Stimulated activated CD8-positive, alpha-beta memory T cell treated with anti-CD3 and anti-CD28 coated beads, Interleukin-15, amount 100 ng/mL, for 1 hour (primary cell): ENCODE data around the gene BARHL2.

Experiments used
- DNase-seq: peaks from one replicate; pipeline ENCODE4 v3.0.0-alpha.2; 2020; ENCODE audit warnings: low read depth

BARHL2 gene

DNA sequence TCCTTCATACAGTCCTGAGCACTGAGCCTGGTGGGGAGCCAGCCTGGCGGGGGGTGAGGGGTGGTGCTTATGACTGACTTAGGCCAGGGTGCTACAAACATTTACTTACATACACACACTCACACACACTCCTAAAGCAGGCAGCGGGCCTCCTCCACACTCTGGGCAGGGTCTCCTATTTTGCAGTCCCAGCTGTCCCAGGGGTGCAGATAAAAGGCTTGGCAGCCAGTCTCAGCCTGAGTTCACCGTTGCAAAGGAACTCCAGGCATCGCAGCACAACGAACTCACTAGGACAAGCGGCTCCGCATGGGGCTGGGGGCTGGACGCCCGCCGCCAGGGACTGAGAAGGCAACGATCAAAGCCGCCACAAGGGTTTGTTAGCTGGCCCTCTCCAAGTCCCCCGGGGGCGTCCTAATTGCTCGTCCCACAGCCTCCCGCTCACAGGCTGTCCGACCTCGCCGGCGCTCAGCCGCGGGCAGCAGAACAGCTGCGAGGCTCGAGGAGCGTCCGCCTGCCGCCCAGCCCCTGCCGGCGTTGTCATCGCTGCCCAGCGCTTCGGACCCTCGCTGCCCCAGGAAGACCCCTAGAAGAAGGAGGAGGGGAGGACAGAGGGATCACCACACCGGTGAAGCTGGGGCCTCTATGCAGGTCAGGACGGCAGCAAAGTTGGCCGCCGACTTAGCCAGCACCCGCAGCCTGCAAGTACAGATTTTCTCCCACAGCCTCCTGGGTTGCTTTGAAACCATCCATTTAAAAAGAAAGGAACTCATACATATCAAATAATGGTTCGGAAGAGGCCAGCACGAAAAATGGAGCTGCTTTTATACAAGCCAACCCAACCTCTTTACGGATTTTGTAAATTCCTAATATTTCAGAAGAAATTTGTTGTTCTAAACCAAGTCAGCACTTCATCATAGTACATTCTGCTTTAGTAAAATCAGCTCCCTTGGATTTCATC is 6.2 kb downstream of the BARHL2 start:
- DNase-seq = no peak

DNA sequence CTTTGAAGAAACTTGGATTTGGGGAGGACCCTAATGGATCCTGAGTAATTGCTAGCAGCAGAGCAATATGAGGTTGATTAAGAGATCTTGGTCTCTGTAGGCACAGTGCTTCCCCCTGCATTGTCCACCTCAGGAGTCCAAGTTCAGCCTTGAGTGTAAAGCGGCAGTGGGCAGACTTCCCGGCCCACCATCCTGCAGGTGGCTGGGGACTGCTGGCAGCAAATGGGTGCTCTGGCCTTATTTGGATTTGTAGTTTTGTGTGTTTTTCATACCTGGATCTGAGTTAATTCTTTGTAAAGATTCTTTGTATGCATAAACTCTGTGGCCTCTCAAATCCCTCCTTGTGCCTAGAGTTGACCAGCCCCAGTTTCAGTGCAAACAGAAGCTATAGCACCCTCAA is 7.6 kb downstream of the BARHL2 start:
- no peak for DNase-seq

DNA sequence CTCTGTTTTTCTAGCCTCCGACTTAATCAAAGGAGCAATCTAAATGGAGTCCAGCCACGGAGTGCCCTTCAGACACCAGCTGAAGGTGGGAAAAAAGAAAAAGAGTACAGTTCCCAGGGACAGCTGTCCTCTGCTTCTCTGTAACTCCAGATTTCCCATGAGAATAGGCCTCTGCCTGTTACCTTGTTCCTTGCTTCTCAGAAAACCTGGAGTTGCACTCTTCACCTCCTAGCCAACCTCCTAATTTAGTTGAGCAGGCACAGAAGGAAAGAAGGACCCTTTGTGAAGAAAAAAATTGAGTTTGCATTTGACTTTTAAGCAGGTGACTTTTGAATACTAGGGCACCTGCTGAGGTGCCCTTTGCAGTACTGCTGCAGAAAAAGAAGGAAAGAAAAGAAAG is 8.3 kb downstream of the BARHL2 start:
- DNase-seq = no peak

DNA sequence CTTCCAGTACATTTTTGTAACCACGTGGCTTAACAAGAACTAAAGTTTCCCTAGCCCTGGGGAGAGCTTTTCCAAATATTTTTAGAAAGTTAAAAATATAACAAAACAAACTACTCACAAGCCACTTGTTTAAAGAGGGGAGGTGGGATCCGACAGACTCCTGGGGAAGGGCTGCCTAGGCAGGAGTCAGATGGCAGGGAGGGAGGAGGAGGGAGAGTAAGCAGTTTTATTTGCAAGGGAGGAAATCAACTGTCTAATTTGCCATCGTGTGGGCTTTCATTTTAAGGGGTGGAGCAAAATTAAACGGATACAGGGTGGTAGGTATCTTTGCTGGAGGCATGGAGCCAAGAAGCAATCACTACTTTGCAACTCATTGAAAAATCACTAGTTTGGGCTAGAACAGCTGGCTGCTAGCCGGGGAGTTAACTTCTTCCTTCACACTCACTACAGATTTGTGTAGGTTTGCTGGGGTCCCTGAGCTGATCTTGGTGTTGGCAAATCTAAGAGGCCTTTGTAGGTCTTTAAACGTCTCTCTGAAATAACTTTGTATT is 8.8 kb downstream of the BARHL2 start:
- DNase-seq = no peak

DNA sequence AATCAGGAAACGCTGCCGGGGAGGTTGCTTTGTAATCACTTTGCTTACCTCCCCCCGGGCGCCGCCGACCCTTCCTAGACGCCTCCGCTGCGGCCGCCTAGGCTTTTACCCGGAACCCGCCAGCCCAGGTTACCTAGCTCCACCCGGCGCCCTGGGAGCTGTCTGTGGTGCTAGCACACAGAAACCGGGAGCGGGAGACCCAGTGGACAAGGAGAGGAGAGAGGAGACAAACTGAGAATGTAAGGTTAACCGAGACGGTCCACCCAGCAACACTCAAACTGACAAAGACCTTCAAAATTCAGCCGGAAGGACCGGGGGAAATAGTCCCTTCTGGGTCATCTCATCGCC is 9.8 kb downstream of the BARHL2 start:
- no peak for DNase-seq

DNA sequence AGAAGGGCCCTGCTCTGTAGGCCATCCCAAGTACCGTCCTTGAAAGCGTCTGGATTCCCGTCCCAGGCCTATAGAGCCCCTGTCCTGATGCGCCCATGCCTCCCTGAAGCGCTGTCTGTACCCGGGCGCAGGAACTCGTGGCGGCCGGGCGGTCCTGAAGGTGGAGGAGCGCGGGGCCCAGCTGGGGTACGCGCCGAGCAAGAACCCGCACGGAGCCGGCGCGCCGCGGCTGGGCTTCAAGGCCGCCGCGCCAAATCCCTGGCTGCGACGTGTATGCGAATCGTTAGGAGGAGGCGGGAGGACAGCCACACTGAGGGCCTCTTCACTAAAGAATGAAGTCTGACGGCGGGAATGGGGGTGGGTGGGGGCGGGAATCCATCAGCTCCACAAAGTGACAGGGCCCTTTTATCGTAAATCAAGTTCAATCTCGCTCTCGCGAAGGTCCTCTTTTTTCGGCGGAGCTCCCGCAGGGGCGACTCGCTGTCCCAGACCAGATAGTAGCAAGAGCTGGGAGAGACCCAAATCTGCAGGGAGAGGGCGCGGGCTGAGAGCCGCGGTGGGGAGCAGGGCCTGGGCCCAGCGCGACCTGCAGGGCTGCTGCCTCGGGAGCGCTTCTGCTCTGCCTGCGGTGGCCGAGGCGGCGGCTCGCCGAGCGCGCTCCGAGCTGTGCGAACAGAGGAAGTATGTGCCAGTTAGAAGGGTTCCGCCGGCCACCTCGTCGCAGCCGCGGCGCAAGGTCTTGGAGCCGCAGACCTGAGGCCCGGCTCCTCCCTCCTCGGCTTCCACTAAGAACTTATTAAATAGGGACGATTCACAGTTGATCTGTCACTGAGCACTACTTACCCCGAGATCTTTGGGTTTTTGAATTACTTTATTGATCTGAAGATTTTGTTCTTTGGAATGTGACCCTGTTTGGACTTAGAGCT is 10.4 kb downstream of the BARHL2 start:
- no peak for DNase-seq

DNA sequence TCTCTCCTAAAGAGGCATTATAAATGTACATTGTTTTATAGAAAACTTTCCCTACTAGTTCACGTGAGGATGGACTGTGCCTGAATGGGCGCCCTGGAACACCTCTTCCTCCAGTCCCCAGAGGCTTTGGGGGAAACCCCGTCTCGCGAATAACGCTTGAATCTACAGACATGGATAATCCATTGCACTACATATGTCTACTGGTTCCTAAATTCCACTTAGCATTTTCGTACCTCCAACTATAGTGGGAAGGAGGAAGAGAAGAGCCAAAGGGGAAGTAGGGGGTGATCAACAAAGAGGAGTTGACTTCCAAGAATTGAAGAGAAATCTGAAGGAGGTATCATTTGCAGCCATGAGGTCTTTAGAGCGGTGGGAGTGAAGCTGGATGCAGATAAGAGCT is 11.1 kb downstream of the BARHL2 start:
- DNase-seq = no peak

DNA sequence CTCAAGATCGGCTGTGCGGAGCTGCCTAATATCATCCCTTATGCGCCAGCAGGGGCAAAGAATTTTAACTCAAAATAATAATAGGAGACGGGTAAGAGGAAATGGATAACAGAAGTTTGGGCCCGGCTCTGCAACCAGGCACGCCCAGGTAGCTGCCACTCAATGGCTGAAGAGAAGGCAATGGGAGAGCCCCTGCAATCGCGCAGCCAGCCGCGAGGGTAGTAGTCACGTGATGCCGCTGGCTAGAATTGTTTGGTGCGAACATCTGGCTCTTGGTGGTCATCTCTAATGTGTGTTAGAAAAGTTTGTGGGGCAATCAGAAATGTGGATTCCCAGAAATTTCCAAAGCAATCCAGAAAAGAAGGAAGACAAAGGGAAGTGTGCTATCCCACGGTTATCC is 12.3 kb downstream of the BARHL2 start:
- no peak for DNase-seq

DNA sequence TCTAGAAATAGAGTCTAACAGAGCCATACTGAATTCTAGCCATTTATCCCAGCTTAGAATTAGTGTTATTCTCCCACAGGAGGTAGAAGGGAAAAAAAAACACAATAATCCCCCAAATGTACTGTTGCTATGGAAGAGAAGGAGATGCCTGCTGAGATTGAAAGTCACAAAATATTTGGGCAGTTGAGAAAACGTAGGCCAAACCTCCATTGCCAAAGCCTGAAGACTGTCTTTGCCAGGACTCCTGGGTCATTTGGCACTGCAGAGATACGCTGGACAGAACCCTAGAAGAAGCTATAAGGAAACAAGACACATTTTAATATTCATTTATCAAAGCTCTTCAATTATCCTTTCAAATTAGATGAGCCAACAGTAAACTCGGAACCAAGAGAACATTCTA is 22.3 kb downstream of the BARHL2 start:
- no peak for DNase-seq

DNA sequence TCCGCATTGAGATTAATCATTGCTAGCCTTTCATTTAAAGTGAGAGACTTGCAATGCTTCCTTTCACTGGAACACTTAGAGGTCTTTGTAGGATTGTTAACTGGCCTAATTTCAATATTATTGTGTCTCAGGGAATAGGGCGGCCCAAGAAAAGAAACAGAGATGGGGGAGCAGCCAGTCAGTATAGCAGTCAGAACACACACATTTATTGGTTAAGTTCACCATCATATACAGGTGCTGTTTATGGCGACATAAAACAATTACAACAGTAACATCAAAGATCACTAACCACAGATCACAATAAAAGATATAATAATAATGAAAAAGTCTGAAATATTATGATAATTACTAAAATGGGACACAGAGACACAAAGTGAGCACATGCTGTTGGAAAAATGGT is 29.4 kb downstream of the BARHL2 start:
- no peak for DNase-seq

DNA sequence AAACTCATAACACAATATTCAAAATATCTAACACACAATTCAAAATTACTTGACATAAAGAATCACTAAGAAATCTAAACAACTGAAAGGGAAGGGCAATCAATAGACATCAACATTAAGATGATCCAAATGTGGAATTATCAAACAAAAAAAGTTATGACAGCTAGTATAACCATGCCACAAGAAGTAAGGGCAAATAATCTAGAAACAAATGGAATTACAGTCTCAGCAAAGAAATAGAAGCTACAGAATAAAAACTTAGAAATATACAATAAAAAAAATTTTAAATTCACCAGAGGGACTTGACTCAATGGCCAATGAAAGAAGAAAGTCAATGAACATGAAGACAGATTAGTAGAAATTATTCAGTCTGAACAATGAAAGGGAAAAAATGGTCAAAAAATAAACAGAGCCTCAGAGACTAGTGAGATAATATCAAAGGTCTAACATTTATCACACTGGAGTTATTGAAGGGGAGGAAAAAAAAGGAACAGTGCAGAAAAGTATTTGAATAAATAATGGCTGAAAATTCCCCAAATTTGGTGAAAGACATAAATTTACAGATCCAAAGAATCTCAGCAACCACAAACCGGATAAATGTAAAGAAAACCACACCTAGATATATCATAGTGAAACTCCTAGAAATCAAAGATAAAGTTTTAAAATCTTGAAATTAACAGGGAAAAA is 41.8 kb downstream of the BARHL2 start:
- no peak for DNase-seq

DNA sequence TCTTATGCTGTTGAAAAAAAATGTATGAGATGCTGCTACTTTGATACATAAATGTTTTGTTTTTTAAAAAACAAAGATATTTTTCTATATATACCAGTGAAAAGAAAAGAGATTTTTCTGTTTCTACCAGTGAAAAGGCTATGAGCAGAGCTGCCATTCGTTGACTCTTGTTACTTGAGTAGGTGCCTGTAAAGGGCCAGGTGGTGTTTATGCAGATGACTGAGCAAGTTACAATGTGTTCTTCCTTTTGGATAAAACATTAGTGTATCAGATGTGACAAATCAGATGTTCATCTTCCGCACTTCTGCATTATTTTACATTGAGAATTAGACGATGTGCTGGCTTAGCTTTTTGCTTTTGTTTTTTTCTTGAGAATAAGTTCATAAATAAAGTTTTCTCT is 45.4 kb downstream of the BARHL2 start:
- DNase-seq = no peak

DNA sequence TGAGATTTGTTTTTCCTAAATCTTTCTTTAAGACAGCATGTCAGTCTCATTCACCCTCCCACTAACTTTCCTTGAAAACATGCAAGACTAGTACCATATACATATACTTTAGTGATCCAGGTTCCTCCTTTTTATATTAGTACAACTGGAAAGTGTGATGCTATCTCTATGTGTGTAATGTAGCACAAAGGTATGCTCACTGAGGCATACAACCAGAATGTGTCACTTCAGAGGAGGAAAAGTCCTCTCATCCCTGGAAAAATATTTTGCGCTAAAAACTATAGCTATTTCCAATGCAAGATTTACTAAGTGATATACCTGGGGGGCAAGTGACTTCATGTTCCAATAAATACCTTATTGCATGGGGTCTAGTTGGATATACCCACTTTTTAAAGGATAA is 45.9 kb downstream of the BARHL2 start:
- DNase-seq = no peak
